Activated T-helper 9 cell treated with anti-CD3 and anti-CD28 coated beads, Interleukin-2, amount 50 U/mL, for 16 hours (primary cell): ENCODE results near the gene CRYBG3.
A peak's percentile ranks its signal among the peaks of the same experiment; 100 is the strongest.
"Not testable (repeated sequence)": the region's sequence is repeated elsewhere in the genome, so short reads cannot be mapped to it uniquely, and the experiment has no call there.

Experiments
- DNase-seq: peaks from one replicate; pipeline ENCODE4 v3.0.0-alpha.2; 2020; ENCODE audit warnings: low read depth

The CRYBG3 gene

GRCh38 chr3:97821774-97822358, at the start of gene CRYBG3:
Gene CRYBG3, plus strand, starts transcription at chr3:97822011. Its CDS starts 196 bp downstream, at chr3:97822207.
- peak; percentile 77 for DNase-seq

- no peak for DNase-seq
These were observed 48.9 kb upstream of the CRYBG3 start for GRCh38 chr3:97772926-97773325.

GRCh38 chr3:97778152-97778551, 43.7 kb upstream of the CRYBG3 start:
- no peak for DNase-seq

GRCh38 chr3:97793420-97794019, 28.3 kb upstream of the CRYBG3 start:
- DNase-seq = no peak

GRCh38 chr3:97795951-97796350, 25.9 kb upstream of the CRYBG3 start:
- DNase-seq = no peak

GRCh38 chr3:97804471-97804870, 17.3 kb upstream of the CRYBG3 start:
- no peak for DNase-seq

- DNase-seq = no peak
These were observed 10.9 kb upstream of the CRYBG3 start for GRCh38 chr3:97810779-97811390.

GRCh38 chr3:97815149-97815917, 6.5 kb upstream of the CRYBG3 start:
- peak; percentile 21 for DNase-seq

GRCh38 chr3:97816811-97817210, 5.0 kb upstream of the CRYBG3 start:
- DNase-seq = no peak

- DNase-seq = no peak
These were observed 3.8 kb upstream of the CRYBG3 start for GRCh38 chr3:97817965-97818364.

- DNase-seq = no peak
These were observed 1.0 kb upstream of the CRYBG3 start for GRCh38 chr3:97820780-97821179.

- peak; percentile 33 for DNase-seq
These were observed 481 bp upstream of the CRYBG3 start for GRCh38 chr3:97821287-97821773.

GRCh38 chr3:97822359-97822775, 556 bp downstream of the CRYBG3 start:
- DNase-seq = peak; percentile 5

GRCh38 chr3:97823046-97824004, 1.5 kb downstream of the CRYBG3 start:
- DNase-seq = no peak

GRCh38 chr3:97825101-97825500, 3.3 kb downstream of the CRYBG3 start:
- no peak for DNase-seq

- no peak for DNase-seq
These were observed 6.1 kb downstream of the CRYBG3 start for GRCh38 chr3:97827741-97828471.

GRCh38 chr3:97829198-97829597, 7.4 kb downstream of the CRYBG3 start:
- no peak for DNase-seq

- no peak for DNase-seq
These were observed 8.8 kb downstream of the CRYBG3 start for GRCh38 chr3:97830638-97831037.

GRCh38 chr3:97831140-97831539, 9.3 kb downstream of the CRYBG3 start:
- DNase-seq = no peak

GRCh38 chr3:97833184-97833583, 11.4 kb downstream of the CRYBG3 start:
- not testable (repeated sequence) for DNase-seq

GRCh38 chr3:97835761-97836160, 13.9 kb downstream of the CRYBG3 start:
- no peak for DNase-seq
